SK-N-MC (cell line): ENCODE measurements around the gene ANKRD11.

Source experiments
- DNase-seq: peaks from one replicate; pipeline ENCODE4 v3.0.0-alpha.2; 2011; ENCODE audit warnings: low read depth, low spot score
- H3K27ac ChIP-seq: fragments of 200-600 bp; sonication (generic); 2 replicates; pipeline ENCODE4 v1.5.1; 2016; ENCODE audit warnings: mixed run types
- H3K36me3 ChIP-seq: fragments of 200-600 bp; sonication (generic); 2 replicates; pipeline ENCODE4 v1.6.1; 2017; ENCODE audit warnings: antibody characterized with exemption, low read length, mixed read lengths; ENCODE audit not compliant: insufficient read depth
- H3K4me3 ChIP-seq: fragments of 200-600 bp; sonication (generic); 2 replicates; pipeline ENCODE4 v1.5.1; 2016
- H3K9ac ChIP-seq: fragments of 200-600 bp; sonication (generic); 2 replicates; pipeline ENCODE4 v1.8.0; 2017; ENCODE audit warnings: mixed run types, mixed read lengths; ENCODE audit not compliant: insufficient read length
- H3K9me3 ChIP-seq: fragments of 200-600 bp; sonication (generic); 2 replicates; pipeline ENCODE4 v1.6.1; 2017; ENCODE audit warnings: low read depth, mild to moderate bottlenecking, antibody characterized with exemption, low read length, moderate library complexity, mixed read lengths
- EZH2 ChIP-seq: fragments of 200-600 bp; sonication (generic); IDR thresholded peaks from one replicate; pipeline ENCODE4 v1.6.1; 2017; ENCODE audit warnings: antibody characterized with exemption
- FOXP2 ChIP-seq: optimal IDR thresholded peaks from 2 replicates; pipeline ENCODE3; 2011; ENCODE audit warnings: mild to moderate bottlenecking, moderate library complexity; ENCODE audit not compliant: insufficient read depth; ENCODE audit errors: extremely low read length, control extremely low read depth
- POLR2AphosphoS5 ChIP-seq: IDR thresholded peaks from 2 replicates; pipeline ENCODE4 v1.6.1; 2012; ENCODE audit warnings: mild to moderate bottlenecking, low read depth, low read length, borderline replicate concordance

Gene ANKRD11

DNA sequence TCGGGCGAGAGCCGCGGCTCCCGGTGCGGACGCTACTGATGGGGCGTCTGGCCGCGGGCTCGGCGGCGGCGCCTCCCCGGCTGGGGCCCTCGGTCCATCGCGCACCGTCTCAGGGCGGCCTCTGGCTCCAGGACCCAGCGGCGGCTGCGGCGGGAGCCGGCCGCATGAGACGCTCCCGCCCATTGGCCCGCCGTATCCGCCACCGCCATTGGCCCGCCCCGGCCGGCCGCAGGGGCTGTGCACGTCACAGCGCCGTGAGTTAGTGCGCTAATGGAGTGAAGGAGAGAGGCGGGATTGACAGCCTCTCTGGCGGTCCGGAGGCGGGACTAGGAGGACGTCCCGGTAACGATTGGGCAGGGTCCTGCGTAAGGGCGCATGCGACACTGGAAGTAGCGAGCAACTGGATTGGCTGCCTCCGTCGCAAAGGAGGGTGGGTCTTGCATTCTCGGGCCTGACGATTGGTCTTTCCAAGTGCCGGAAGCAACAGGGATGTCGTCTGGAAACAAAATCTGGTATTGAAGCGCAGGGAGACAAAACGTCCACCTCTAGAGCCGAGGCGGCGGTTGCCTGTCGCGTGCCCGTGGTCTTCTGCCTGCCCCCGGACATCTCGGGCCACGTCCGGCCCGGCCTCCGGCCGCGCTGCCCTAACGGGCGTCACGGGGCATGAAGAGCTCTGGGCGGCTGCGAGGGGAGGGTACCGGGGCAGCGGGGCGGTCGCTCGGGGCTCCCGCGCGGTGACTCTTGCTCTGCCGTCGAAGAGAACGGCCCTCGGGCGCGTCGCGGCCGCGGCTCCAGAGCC is at the start of gene ANKRD11:
TSS of gene ANKRD11 (minus strand) at position 123 of the 799 bp plus-strand sequence. CDS start 173,542 bp downstream, outside the sequence.
- H3K4me3 ChIP-seq: peak within 1 kb of the TSS; percentile 90
- H3K36me3 ChIP-seq: 0 out of 2 replicates have a peak, but pooled peaks cover 3% of the 10 kb centered on the region
- H3K27ac ChIP-seq: peak within 1 kb of the TSS; percentile 83
- TF ChIP-seq POLR2AphosphoS5 (peak; percentile 31; the same call in 1 of the 2 replicates), EZH2 (no peak)
- peak within 1 kb of the TSS; percentile 83 for H3K9ac ChIP-seq
- DNase-seq: peak; percentile 92
- no peaks in the 10 kb centered on the region for H3K9me3 ChIP-seq

DNA sequence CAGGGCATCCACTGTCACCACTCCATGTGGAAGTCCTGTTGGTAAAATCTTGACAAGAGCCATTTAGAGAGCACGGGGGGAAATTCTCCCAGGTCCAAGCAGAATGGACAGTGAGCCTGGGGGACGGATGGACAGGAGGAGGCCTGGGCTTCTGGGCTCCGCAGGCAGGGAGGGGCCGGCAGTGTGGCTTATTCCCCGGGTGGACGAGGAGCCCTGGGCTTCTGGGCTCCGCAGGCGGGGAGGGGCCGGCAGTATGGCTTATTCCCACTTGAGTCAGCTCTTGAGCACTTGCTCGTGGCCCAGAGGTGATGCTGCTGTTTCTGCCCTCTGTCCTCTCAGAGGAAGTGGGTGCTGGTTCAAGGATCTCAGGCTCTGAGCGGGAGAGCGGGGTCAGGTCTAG is 47.9 kb upstream of the ANKRD11 start:
- no peak overlapping the region for H3K4me3 ChIP-seq
- H3K27ac ChIP-seq: no peak overlapping the region
- H3K36me3 ChIP-seq: peaks cover 7% of the 10 kb centered on the region; the same call in 1 of the 2 replicates
- TF ChIP-seq POLR2AphosphoS5 (no peak), EZH2 (no peak)
- no peak for DNase-seq
- no peaks in the 10 kb centered on the region for H3K9me3 ChIP-seq
- H3K9ac ChIP-seq: no peak overlapping the region

- Histone ChIP-seq H3K9ac (no peak overlapping the region), H3K36me3 (peaks cover 7% of the 10 kb centered on the region; the same call in 1 of the 2 replicates)
These were observed 47.2 kb upstream of the ANKRD11 start for GRCh38 chr16:89537549-89537925.

GRCh38 chr16:89536886-89537548 is 46.7 kb upstream of the ANKRD11 start:
- Histone ChIP-seq H3K9ac (no peak overlapping the region), H3K4me3 (no peak overlapping the region), H3K36me3 (peaks cover 7% of the 10 kb centered on the region; the same call in 1 of the 2 replicates), H3K27ac (no peak overlapping the region), H3K9me3 (no peaks in the 10 kb centered on the region)
- TF ChIP-seq FOXP2: no peak
- no peak for TF ChIP-seq EZH2
- no peak for TF ChIP-seq POLR2AphosphoS5
- no peak for DNase-seq

More at GRCh38 chr16:89537549-89537925, 47.2 kb upstream of the ANKRD11 start:
- TF ChIP-seq POLR2AphosphoS5 (no peak), EZH2 (no peak), FOXP2 (no peak)
- Histone ChIP-seq H3K27ac (no peak overlapping the region), H3K9me3 (no peaks in the 10 kb centered on the region), H3K4me3 (no peak overlapping the region)
- DNase-seq: no peak

DNA sequence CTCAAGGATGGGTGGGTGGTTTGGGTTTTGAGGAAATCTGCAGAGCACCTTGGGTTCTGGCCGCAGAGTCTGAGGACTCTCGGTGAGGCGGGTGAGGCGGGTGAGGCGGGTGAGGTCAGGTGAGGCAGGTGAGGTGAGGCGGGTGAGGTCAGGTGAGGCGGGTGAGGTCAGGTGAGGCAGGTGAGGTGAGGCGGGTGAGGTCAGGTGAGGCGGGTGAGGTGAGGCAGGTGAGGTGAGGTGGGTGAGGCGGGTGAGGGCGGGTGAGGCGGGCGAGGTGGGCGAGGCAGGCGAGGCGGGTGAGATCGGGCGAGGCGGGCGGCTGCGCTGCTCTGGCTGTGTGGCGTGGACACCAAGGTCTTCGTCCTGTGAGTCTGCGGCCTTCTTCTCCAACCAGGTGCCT is 46.0 kb upstream of the ANKRD11 start:
- no peak overlapping the region for H3K27ac ChIP-seq
- no peak for DNase-seq
- H3K9me3 ChIP-seq: no peaks in the 10 kb centered on the region
- no peak overlapping the region for H3K9ac ChIP-seq
- H3K4me3 ChIP-seq: no peak overlapping the region
- TF ChIP-seq EZH2 (no peak), FOXP2 (no peak), POLR2AphosphoS5 (no peak)
- peaks cover 7% of the 10 kb centered on the region; the same call in 1 of the 2 replicates for H3K36me3 ChIP-seq

- Histone ChIP-seq H3K36me3 (peaks cover 11% of the 10 kb centered on the region; the same call in 1 of the 2 replicates), H3K27ac (no peak overlapping the region)
These were observed 43.9 kb upstream of the ANKRD11 start for GRCh38 chr16:89534252-89534756.

DNA sequence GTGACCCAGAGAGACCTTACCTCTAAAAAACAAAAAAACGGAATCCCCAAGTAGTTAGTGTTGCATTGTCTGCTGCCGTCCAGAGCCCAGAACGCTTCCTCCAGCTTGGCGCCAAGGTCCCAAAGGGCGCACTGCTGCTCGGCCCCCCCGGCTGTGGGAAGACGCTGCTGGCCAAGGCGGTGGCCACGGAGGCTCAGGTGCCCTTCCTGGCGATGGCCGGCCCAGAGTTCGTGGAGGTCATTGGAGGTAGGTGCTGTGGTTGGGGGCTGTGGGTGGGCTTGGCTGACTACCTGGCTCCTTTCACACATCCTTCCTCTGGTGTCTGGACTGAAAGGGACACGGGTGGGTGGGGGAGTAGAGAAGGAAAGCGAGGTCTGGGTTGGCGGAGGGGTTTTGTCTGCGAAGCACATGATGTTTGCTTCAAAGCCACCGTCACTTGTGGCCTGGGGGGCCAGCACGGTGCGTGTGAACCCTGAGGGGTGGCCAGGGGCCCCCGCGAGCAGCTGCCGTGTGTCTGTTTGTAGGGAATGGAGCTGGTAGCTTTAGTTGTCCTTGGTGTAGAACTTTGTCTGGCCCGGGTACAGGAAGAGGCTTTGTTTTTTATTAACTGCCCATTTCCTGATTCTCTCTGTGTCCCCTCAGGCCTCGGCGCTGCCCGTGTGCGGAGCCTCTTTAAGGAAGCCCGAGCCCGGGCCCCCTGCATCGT is 41.6 kb upstream of the ANKRD11 start:
- Histone ChIP-seq H3K27ac (no peak overlapping the region), H3K9me3 (no peaks in the 10 kb centered on the region), H3K4me3 (no peak overlapping the region), H3K9ac (no peak overlapping the region), H3K36me3 (peaks cover 19% of the 10 kb centered on the region; the same call in 1 of the 2 replicates)
- DNase-seq: no peak
- TF ChIP-seq POLR2AphosphoS5: no peak

More at GRCh38 chr16:89534252-89534756, 43.9 kb upstream of the ANKRD11 start:
- DNase-seq: no peak
- Histone ChIP-seq H3K4me3 (no peak overlapping the region), H3K9ac (no peak overlapping the region), H3K9me3 (no peaks in the 10 kb centered on the region)
- TF ChIP-seq FOXP2 (no peak), POLR2AphosphoS5 (no peak), EZH2 (no peak)
